Heart left ventricle (tissue), 13 donors: ENCODE measurements around the gene ERC1.

ENCODE experiments used
- CTCF ChIP-seq, 12 donors: fragments of 200-600 bp; sonication (generic) in 4 of 12; IDR thresholded peaks; one replicate each; pipeline versions ENCODE4 v1.5.0 to v1.8.0; 2018 to 2022; ENCODE audit warnings: antibody characterized with exemption in 12 of 12, mild to moderate bottlenecking in 5 of 12
- POLR2A ChIP-seq, 2 donors: fragments of 450-650 bp; IDR thresholded peaks; one replicate each; pipeline ENCODE4 v1.6.1; 2017; ENCODE audit warnings: antibody characterized with exemption in 2 of 2, mild to moderate bottlenecking in 2 of 2, moderate library complexity in 2 of 2
- donor health status: ischemic (EF 13 %, LVEDD 7.1; RV severe dilation, severe dysfunction).
- donor health status: DM: no; HTN: yes; CAD: no.
- donor health status: DM: no; HTN: no; CAD: no.
- donor health status: ischemic (EF 25% LVEDD 6.9; RV normal size, moderate dysfunction).
- donor health status: ischemic (EF 25% LVEDD 5.7; RV mildly dilated, moderate dysfunction).
- donor health status: ischemic (EF 35%, LVEDD 5.7; RV mildly dilated, moderate dysfunction).
- donor health status: nonischemic (EF 11% LVEDD 7.7; RV severe dilation, severe dysfunction).
- donor health status: DM: yes; HTN: yes; CAD: no.
- donor health status: PGD.
- donor health status: ischemic (EF 29% LVEDD 5.4; RV normal size, mild dysfunction).
- donor health status: nonischemic (EF 23%, LVEDD 6.1; RV moderate dilation, normal function).

- TF ChIP-seq CTCF (IDR thresholded peaks at IDR 0.05) (no peak), POLR2A (IDR thresholded peaks at IDR 0.05) (no peak)
These were observed 376.6 kb downstream of the ERC1 start for GRCh38 chr12:1367331-1368291.
